Mesenchymal stem cell (in vitro differentiated cells and primary cell): ENCODE measurements around the gene JAKMIP2.

ENCODE experiments used
- DNase-seq: peaks from one replicate; pipeline ENCODE4 v3.0.0-alpha.2; 2013
- H2AFZ ChIP-seq: one replicate; pipeline ENCODE4 v1.6.1; 2013; ENCODE audit warnings: low read depth, mild to moderate bottlenecking, control low read depth, inconsistent platforms, low read length, moderate library complexity
- H2AK5ac ChIP-seq: 2 replicates; pipeline ENCODE4 v1.6.1; 2013; ENCODE audit warnings: low read length, moderate library complexity, mild to moderate bottlenecking, inconsistent platforms; ENCODE audit not compliant: severe bottlenecking
- H2BK120ac ChIP-seq: one replicate; pipeline ENCODE4 v1.6.1; 2013; ENCODE audit warnings: low read depth, mild to moderate bottlenecking, inconsistent platforms, low read length, moderate library complexity
- H2BK12ac ChIP-seq, 2 experiments: one replicate each; pipeline ENCODE4 v1.6.1; 2013; ENCODE audit warnings: inconsistent platforms in 2 of 2, low read length in 2 of 2, mild to moderate bottlenecking in 2 of 2, moderate library complexity in 2 of 2, control low read depth in 1 of 2
- H2BK15ac ChIP-seq: one replicate; pipeline ENCODE4 v1.6.1; 2013; ENCODE audit warnings: mild to moderate bottlenecking, low read depth, inconsistent platforms; ENCODE audit not compliant: poor library complexity, severe bottlenecking
- H2BK5ac ChIP-seq: 2 replicates; pipeline ENCODE4 v1.6.1; 2013; ENCODE audit warnings: low read depth, mild to moderate bottlenecking, low read length, control low read depth, inconsistent platforms; ENCODE audit not compliant: poor library complexity, severe bottlenecking
- H3K14ac ChIP-seq, 2 experiments: one replicate each; pipeline ENCODE4 v1.6.1; 2013; ENCODE audit warnings: inconsistent platforms in 2 of 2, low read length in 2 of 2, control low read depth in 1 of 2, mild to moderate bottlenecking in 1 of 2, moderate library complexity in 1 of 2
- H3K18ac ChIP-seq, 2 experiments: one replicate each; pipeline ENCODE4 v1.6.1; 2013; ENCODE audit warnings: inconsistent platforms in 2 of 2, low read length in 2 of 2, control low read depth in 1 of 2, low read depth in 1 of 2, mild to moderate bottlenecking in 1 of 2
- H3K23ac ChIP-seq, 2 experiments: one replicate each; pipeline ENCODE4 v1.6.1; 2013; ENCODE audit warnings: inconsistent platforms in 2 of 2, low read length in 2 of 2, mild to moderate bottlenecking in 2 of 2, moderate library complexity in 2 of 2, control low read depth in 1 of 2
- H3K27ac ChIP-seq: 2 replicates; pipeline ENCODE4 v1.5.1; 2013; ENCODE audit warnings: mild to moderate bottlenecking, moderate library complexity, low read length, control low read depth, inconsistent platforms; ENCODE audit not compliant: poor library complexity, severe bottlenecking
- H3K27me3 ChIP-seq, 2 experiments: 2 replicates each; pipeline versions ENCODE4 v1.6.1 to v1.7.0; 2013; ENCODE audit warnings: low read length in 2 of 2, mild to moderate bottlenecking in 2 of 2, moderate library complexity in 2 of 2, control low read depth in 1 of 2, inconsistent platforms in 1 of 2; ENCODE audit not compliant: control insufficient read depth in 1 of 2, insufficient read depth in 1 of 2
- H3K36me3 ChIP-seq, 2 experiments: 2 replicates each; pipeline versions ENCODE4 v1.6.1 to v1.7.0; 2013; ENCODE audit warnings: low read length in 2 of 2, control low read depth in 1 of 2, inconsistent platforms in 1 of 2, low read depth in 1 of 2, mild to moderate bottlenecking in 1 of 2; ENCODE audit not compliant: insufficient read depth in 2 of 2, control insufficient read depth in 1 of 2
- H3K4ac ChIP-seq, 2 experiments: one replicate each; pipeline ENCODE4 v1.6.1; 2013; ENCODE audit warnings: inconsistent platforms in 2 of 2, low read length in 2 of 2, mild to moderate bottlenecking in 2 of 2, moderate library complexity in 2 of 2, control low read depth in 1 of 2, low read depth in 1 of 2
- H3K4me1 ChIP-seq: 2 replicates; pipeline ENCODE4 v1.6.1; 2013; ENCODE audit warnings: low read depth, low read length, control low read depth; ENCODE audit not compliant: control insufficient read depth, insufficient read depth
- H3K4me2 ChIP-seq: 2 replicates; pipeline ENCODE4 v1.6.1; 2013; ENCODE audit warnings: low read length, mild to moderate bottlenecking, inconsistent platforms; ENCODE audit not compliant: poor library complexity, severe bottlenecking
- H3K4me3 ChIP-seq, 2 experiments: 2 replicates each; pipeline versions ENCODE4 v1.5.1 to v1.7.0; 2013; ENCODE audit warnings: low read length in 2 of 2, mild to moderate bottlenecking in 2 of 2, control low read depth in 1 of 2, low read depth in 1 of 2; ENCODE audit not compliant: insufficient read depth in 1 of 2
- H3K79me1 ChIP-seq: replicated peaks from 2 replicates; pipeline ENCODE4 v1.6.1; 2013; ENCODE audit warnings: mild to moderate bottlenecking, control low read depth, low read length, inconsistent platforms; ENCODE audit not compliant: poor library complexity, severe bottlenecking
- H3K9ac ChIP-seq: 2 replicates; pipeline ENCODE4 v1.7.0; 2013; ENCODE audit warnings: mild to moderate bottlenecking, low read length, moderate library complexity
- H3K9me3 ChIP-seq: 2 replicates; pipeline ENCODE4 v1.7.0; 2013; ENCODE audit warnings: mild to moderate bottlenecking, low read length; ENCODE audit not compliant: control insufficient read depth
- H4K8ac ChIP-seq: one replicate; pipeline ENCODE4 v1.6.1; 2013; ENCODE audit warnings: inconsistent platforms, mild to moderate bottlenecking, low read length, moderate library complexity
- H4K91ac ChIP-seq: one replicate; pipeline ENCODE4 v1.6.1; 2013; ENCODE audit warnings: mild to moderate bottlenecking, low read length, inconsistent platforms
- WGBS: methylation state at CpG from one replicate; pipeline ENCODE4 v1.1.7; 2013; ENCODE audit warnings: mixed read lengths; 5-methylcytosine and 5-hydroxymethylcytosine counted together

JAKMIP2 gene

DNA sequence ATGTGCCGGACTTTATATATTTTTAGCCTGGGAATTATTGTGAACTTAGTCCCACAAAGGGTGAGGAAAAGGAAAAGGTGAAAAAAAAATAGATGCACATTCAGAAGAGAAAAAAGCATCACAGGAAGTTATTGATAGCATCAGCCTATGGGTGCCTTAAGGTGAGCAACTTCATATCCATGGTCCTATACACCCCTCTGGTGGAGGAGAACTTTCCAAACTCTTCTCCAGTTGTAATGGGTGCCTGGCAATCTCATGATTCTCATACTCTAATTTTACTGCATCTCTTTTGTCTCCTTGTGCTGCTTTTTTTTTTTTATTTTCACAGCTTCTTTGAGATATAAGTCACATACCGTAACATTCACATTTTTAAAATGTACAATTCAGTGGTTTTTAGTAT lies 107.4 kb downstream of the JAKMIP2 start:
- peaks cover 7 to 8% of the 10 kb centered on the region in 2 experiments for H3K27me3 ChIP-seq
- no peak overlapping the region for H3K4ac ChIP-seq
- H3K4me2 ChIP-seq, result no peak overlapping the region
- H3K36me3 ChIP-seq, result no peaks in the 10 kb centered on the region
- H2AFZ ChIP-seq, result no peak overlapping the region
- no peak overlapping the region for H2BK120ac ChIP-seq
- H3K4me1 ChIP-seq, result no peaks in the 10 kb centered on the region
- no peak overlapping the region for H3K14ac ChIP-seq
- H3K9me3 ChIP-seq, result no peaks in the 10 kb centered on the region
- no peak overlapping the region for H3K23ac ChIP-seq
- H4K91ac ChIP-seq, result no peak overlapping the region
- H3K9ac ChIP-seq, result no peak overlapping the region
- H3K79me1 ChIP-seq, result no peaks in the 10 kb centered on the region
- H2BK5ac ChIP-seq, result no peak overlapping the region
- no peak overlapping the region for H2BK15ac ChIP-seq
- no peak overlapping the region for H2AK5ac ChIP-seq
- H3K4me3 ChIP-seq, result no peak overlapping the region
- no peak overlapping the region for H3K27ac ChIP-seq
- H3K18ac ChIP-seq, result no peak overlapping the region
- no peak overlapping the region for H4K8ac ChIP-seq
- DNase-seq, result no peak
- 91% methylated on average over 1 of the region's 2 CpGs for WGBS
- no peak overlapping the region for H2BK12ac ChIP-seq

DNA sequence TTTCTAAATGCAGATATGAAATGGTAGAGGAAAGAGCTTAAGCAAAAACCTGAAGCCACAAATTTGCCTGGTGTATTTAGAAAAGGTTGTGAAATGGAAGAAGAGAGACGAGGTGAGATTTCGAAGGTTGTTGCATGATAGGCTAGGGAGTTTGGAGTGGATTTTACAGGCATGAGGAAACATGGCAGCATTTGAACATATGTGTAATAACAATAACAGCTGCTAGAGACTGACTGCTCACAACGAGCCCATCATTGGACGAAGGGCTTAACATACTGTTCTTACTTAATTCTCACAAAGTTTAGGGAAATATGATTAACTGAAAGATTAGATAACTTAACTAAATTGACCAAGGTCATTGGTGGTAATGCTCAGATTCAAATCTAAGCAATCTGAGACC lies 108.1 kb downstream of the JAKMIP2 start:
- Histone ChIP-seq H2BK5ac (no peak overlapping the region), H3K4me1 (no peaks in the 10 kb centered on the region), H2BK120ac (no peak overlapping the region), H2BK15ac (no peak overlapping the region), H2BK12ac (no peak overlapping the region), H3K23ac (no peak overlapping the region), H4K91ac (no peak overlapping the region), H3K9ac (no peak overlapping the region), H2AFZ (no peak overlapping the region), H3K4me3 (no peak overlapping the region), H3K14ac (no peak overlapping the region), H3K27me3 (peaks cover 7 to 8% of the 10 kb centered on the region in 2 experiments), H4K8ac (no peak overlapping the region), H3K9me3 (no peaks in the 10 kb centered on the region), H3K18ac (no peak overlapping the region), H2AK5ac (no peak overlapping the region), H3K27ac (no peak overlapping the region), H3K4ac (no peak overlapping the region), H3K36me3 (no peaks in the 10 kb centered on the region), H3K4me2 (no peak overlapping the region), H3K79me1 (no peaks in the 10 kb centered on the region)
- no peak for DNase-seq
- WGBS, result 89% methylated on average over 2 of the region's 4 CpGs

DNA sequence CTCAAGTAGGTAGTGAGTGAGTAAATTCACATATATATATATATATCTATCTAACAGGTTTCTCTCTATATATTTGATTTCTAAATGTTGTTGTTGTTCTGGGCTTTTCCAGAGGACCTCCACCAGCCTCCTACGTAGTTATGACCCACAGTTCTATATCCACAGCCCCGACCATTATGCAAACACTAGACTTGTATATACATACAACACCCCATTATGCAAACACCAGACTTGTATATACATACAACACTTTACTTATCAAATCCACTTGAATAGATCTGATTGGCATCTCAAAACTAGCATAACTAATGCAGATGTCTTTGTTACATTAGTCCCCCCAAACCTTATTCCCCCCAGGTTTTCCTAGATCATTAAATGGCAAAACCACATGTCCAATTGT lies 108.7 kb downstream of the JAKMIP2 start:
- no peak overlapping the region for H3K4ac ChIP-seq
- whole genome bisulfite sequencing, result 86% methylated on average over 2 of the region's 2 CpGs
- H3K9me3 ChIP-seq, result no peaks in the 10 kb centered on the region
- no peak overlapping the region for H3K9ac ChIP-seq
- H3K4me2 ChIP-seq, result no peak overlapping the region
- H3K79me1 ChIP-seq, result no peaks in the 10 kb centered on the region
- no peak overlapping the region for H2BK5ac ChIP-seq
- H2BK12ac ChIP-seq, result no peak overlapping the region
- DNase-seq, result no peak
- H2AK5ac ChIP-seq, result no peak overlapping the region
- no peak overlapping the region for H3K27ac ChIP-seq
- H4K8ac ChIP-seq, result no peak overlapping the region
- no peak overlapping the region for H3K23ac ChIP-seq
- no peak overlapping the region for H3K14ac ChIP-seq
- H2AFZ ChIP-seq, result no peak overlapping the region
- H3K18ac ChIP-seq, result no peak overlapping the region
- H2BK15ac ChIP-seq, result no peak overlapping the region
- H3K4me1 ChIP-seq, result no peaks in the 10 kb centered on the region
- no peaks in the 10 kb centered on the region for H3K36me3 ChIP-seq
- H2BK120ac ChIP-seq, result no peak overlapping the region
- peaks cover 7 to 8% of the 10 kb centered on the region in 2 experiments for H3K27me3 ChIP-seq
- H3K4me3 ChIP-seq, result no peak overlapping the region
- H4K91ac ChIP-seq, result no peak overlapping the region

DNA sequence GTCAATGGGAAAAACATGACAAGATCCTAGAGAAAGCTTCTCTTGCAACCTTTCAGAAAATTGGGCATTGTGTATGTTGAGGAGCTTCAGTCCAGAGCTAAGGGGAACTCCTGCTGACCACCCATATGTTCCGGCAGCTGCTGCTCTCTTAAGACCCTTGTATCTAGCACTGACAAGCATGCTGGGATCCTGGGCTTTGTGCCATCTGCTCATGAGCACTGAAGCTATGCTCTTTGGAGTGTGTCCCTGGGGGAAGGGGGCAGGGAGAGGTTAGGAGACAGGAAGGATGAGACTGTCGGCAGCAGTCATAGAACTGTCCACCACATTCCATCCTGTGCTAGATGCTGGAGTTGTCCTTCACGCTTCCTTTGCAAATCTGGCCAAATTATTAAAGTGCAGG lies 109.3 kb downstream of the JAKMIP2 start:
- Histone ChIP-seq H3K14ac (no peak overlapping the region), H2BK12ac (no peak overlapping the region), H3K79me1 (no peaks in the 10 kb centered on the region), H3K18ac (no peak overlapping the region), H3K4me2 (no peak overlapping the region), H2BK15ac (no peak overlapping the region), H4K8ac (no peak overlapping the region), H3K4me3 (no peak overlapping the region), H3K23ac (no peak overlapping the region), H2AK5ac (no peak overlapping the region), H3K4ac (no peak overlapping the region), H3K9ac (no peak overlapping the region), H2AFZ (no peak overlapping the region), H3K9me3 (no peaks in the 10 kb centered on the region), H3K27ac (no peak overlapping the region), H2BK120ac (no peak overlapping the region), H3K4me1 (no peaks in the 10 kb centered on the region), H2BK5ac (no peak overlapping the region), H3K27me3 (peaks cover 7 to 8% of the 10 kb centered on the region in 2 experiments), H4K91ac (no peak overlapping the region), H3K36me3 (no peaks in the 10 kb centered on the region)
- 60% methylated on average over 3 of the region's 3 CpGs for WGBS
- no peak for DNase-seq
